IMR-90 (cell line): ENCODE data around the gene WNK1. TPM values are rescaled to one million over a fixed set of nuclear protein-coding genes. Genes with fewer than 3 reads are reported as not detected.

Source experiments
- ATAC-seq: fragments of 200-7000 bp; cut with Tn5 transposase; 2 replicates; pipeline ENCODE4 v1.9.1; 2020; ENCODE audit warnings: low read depth, mild to moderate bottlenecking, moderate library complexity
- BruUV-seq: library from RNA; stranded (reverse); fragments of 400-500 nt; replicated peaks from 2 replicates; lab custom pipeline; 2021; lab: Mats Ljungman, UMichigan
- CTCF ChIA-PET: fragments of 300-600 bp; formaldehyde crosslinking; extraction: SDS; loops from one replicate; lab custom pipeline; 2021; ENCODE audit warnings: antibody characterized with exemption; lab: Yijun Ruan, JAX
- POLR2A ChIA-PET: fragments of 300-600 bp; sonication (Branson Sonifier 250); formaldehyde crosslinking; loops from one replicate; lab custom pipeline; 2022; ENCODE audit warnings: antibody characterized with exemption; ENCODE audit not compliant: unreplicated experiment; lab: Charles Lee
- DNase-seq: peaks from one replicate; pipeline ENCODE4 v3.0.0; 2013
- H2AFZ ChIP-seq: replicated peaks from 2 replicates; pipeline ENCODE3; 2013; ENCODE audit warnings: low read length, mild to moderate bottlenecking; ENCODE audit not compliant: poor library complexity
- H2AK5ac ChIP-seq: 2 replicates; pipeline ENCODE4 v1.6.1; 2013; ENCODE audit warnings: low read depth, low read length, inconsistent platforms
- H2AK9ac ChIP-seq: replicated peaks from 2 replicates; pipeline ENCODE3; 2013; ENCODE audit warnings: mild to moderate bottlenecking, low read depth, low read length, moderate library complexity; ENCODE audit not compliant: poor library complexity
- H2BK120ac ChIP-seq: 2 replicates; pipeline ENCODE4 v1.6.1; 2013; ENCODE audit warnings: low read depth, low read length, inconsistent platforms
- H2BK15ac ChIP-seq: 3 replicates; pipeline ENCODE4 v1.6.1; 2013; ENCODE audit warnings: low read depth, low read length, inconsistent platforms
- H2BK20ac ChIP-seq: 2 replicates; pipeline ENCODE4 v1.6.1; 2013; ENCODE audit warnings: low read depth, mild to moderate bottlenecking, inconsistent platforms, low read length, moderate library complexity
- H2BK5ac ChIP-seq: 2 replicates; pipeline ENCODE4 v1.6.1; 2013; ENCODE audit warnings: mild to moderate bottlenecking, low read depth, low read length, inconsistent platforms; ENCODE audit not compliant: poor library complexity, severe bottlenecking
- H3K14ac ChIP-seq: replicated peaks from 2 replicates; pipeline ENCODE4 v1.6.1; 2013; ENCODE audit warnings: low read depth, low read length, inconsistent platforms
- H3K18ac ChIP-seq: 2 replicates; pipeline ENCODE4 v1.6.1; 2013; ENCODE audit warnings: low read depth, low read length, control low read depth
- H3K23ac ChIP-seq: 2 replicates; pipeline ENCODE4 v1.6.1; 2013; ENCODE audit warnings: low read depth, low read length, inconsistent platforms
- H3K27ac ChIP-seq: 2 replicates; pipeline ENCODE4 v1.5.1; 2013; ENCODE audit warnings: mild to moderate bottlenecking, control low read depth, low read length; ENCODE audit not compliant: insufficient read depth
- H3K27me3 ChIP-seq: 2 replicates; pipeline ENCODE4 v1.6.1; 2013; ENCODE audit warnings: low read length; ENCODE audit not compliant: control insufficient read depth, insufficient read depth
- H3K36me3 ChIP-seq: 2 replicates; pipeline ENCODE4 v1.6.1; 2013; ENCODE audit warnings: low read length, mixed read lengths; ENCODE audit not compliant: control insufficient read depth, insufficient read depth
- H3K4ac ChIP-seq: 2 replicates; pipeline ENCODE4 v1.6.1; 2013; ENCODE audit warnings: low read depth, low read length, inconsistent platforms
- H3K4me1 ChIP-seq: 2 replicates; pipeline ENCODE4 v1.6.1; 2013; ENCODE audit warnings: low read length, mixed read lengths; ENCODE audit not compliant: control insufficient read depth, insufficient read depth
- H3K4me2 ChIP-seq: 2 replicates; pipeline ENCODE4 v1.6.1; 2013; ENCODE audit warnings: low read depth, mild to moderate bottlenecking, control low read depth, low read length, moderate library complexity
- H3K4me3 ChIP-seq: 2 replicates; pipeline ENCODE4 v1.5.1; 2013; ENCODE audit warnings: low read depth, mild to moderate bottlenecking, control low read depth, low read length, moderate library complexity; ENCODE audit not compliant: insufficient read depth
- H3K56ac ChIP-seq: 2 replicates; pipeline ENCODE4 v1.6.1; 2013; ENCODE audit warnings: low read length, inconsistent platforms; ENCODE audit not compliant: insufficient read depth; ENCODE audit errors: extremely low read depth
- H3K79me1 ChIP-seq, 2 experiments: 2 replicates each; pipeline ENCODE4 v1.6.1; 2013; ENCODE audit warnings: low read length in 2 of 2, inconsistent platforms in 1 of 2, low read depth in 1 of 2
- H3K9ac ChIP-seq: 2 replicates; pipeline ENCODE4 v1.6.1; 2013; ENCODE audit warnings: low read depth, low read length, control low read depth
- H3K9me1 ChIP-seq: 2 replicates; pipeline ENCODE4 v1.6.1; 2013; ENCODE audit warnings: low read length, inconsistent platforms; ENCODE audit not compliant: insufficient read depth
- H3K9me3 ChIP-seq: 2 replicates; pipeline ENCODE4 v1.6.1; 2013; ENCODE audit warnings: low read length; ENCODE audit not compliant: control insufficient read depth, insufficient read depth
- H4K20me1 ChIP-seq: 2 replicates; pipeline ENCODE4 v1.6.1; 2013; ENCODE audit warnings: low read length, inconsistent platforms; ENCODE audit not compliant: insufficient read depth
- H4K5ac ChIP-seq: 2 replicates; pipeline ENCODE4 v1.6.1; 2013; ENCODE audit warnings: mild to moderate bottlenecking, low read depth, low read length, control low read depth
- H4K8ac ChIP-seq, 2 experiments: 2 replicates each; pipeline ENCODE4 v1.6.1; 2013; ENCODE audit warnings: low read depth in 2 of 2, low read length in 2 of 2, control low read depth in 1 of 2, inconsistent platforms in 1 of 2
- H4K91ac ChIP-seq: 2 replicates; pipeline ENCODE4 v1.6.1; 2013; ENCODE audit warnings: low read depth, low read length, inconsistent platforms; ENCODE audit not compliant: insufficient read depth
- BHLHE40 ChIP-seq: fragments of 150-350 bp; IDR thresholded peaks from 2 replicates; pipeline ENCODE4 v1.6.1; 2016; ENCODE audit warnings: mild to moderate bottlenecking, low read depth, low read length
- CEBPB ChIP-seq: IDR thresholded peaks from 2 replicates; pipeline ENCODE4 v1.6.1; 2012; ENCODE audit warnings: low read depth, low read length, improper control_type of control experiment
- CHD1 ChIP-seq: IDR thresholded peaks from 2 replicates; pipeline ENCODE4 v1.6.1; 2012; ENCODE audit warnings: low read depth, low read length, improper control_type of control experiment
- CTCF ChIP-seq: conservative IDR thresholded peaks from 2 replicates; pipeline ENCODE4 v1.5.1; 2012; ENCODE audit warnings: mild to moderate bottlenecking, low read depth, low read length, improper control_type of control experiment
- ELK1 ChIP-seq: fragments of 150-350 bp; IDR thresholded peaks from 2 replicates; pipeline ENCODE4 v1.6.1; 2016; ENCODE audit warnings: low read depth, mild to moderate bottlenecking, low read length, moderate library complexity, borderline replicate concordance
- FOS ChIP-seq: fragments of 150-350 bp; IDR thresholded peaks from 2 replicates; pipeline ENCODE4 v1.6.1; 2016; ENCODE audit warnings: low read depth, low read length
- MAFK ChIP-seq: IDR thresholded peaks from 2 replicates; pipeline ENCODE4 v1.6.1; 2012; ENCODE audit warnings: low read depth, low read length, improper control_type of control experiment
- MAZ ChIP-seq: IDR thresholded peaks from 2 replicates; pipeline ENCODE4 v1.6.1; 2012; ENCODE audit warnings: low read depth, mild to moderate bottlenecking, low read length, improper control_type of control experiment, moderate library complexity, borderline replicate concordance
- MXI1 ChIP-seq: IDR thresholded peaks from 2 replicates; pipeline ENCODE4 v1.6.1; 2012; ENCODE audit warnings: low read depth, mild to moderate bottlenecking, low read length, moderate library complexity, borderline replicate concordance
- NFE2L2 ChIP-seq: fragments of 150-350 bp; IDR thresholded peaks from 2 replicates; pipeline ENCODE4 v1.6.1; 2016; ENCODE audit warnings: low read depth, mild to moderate bottlenecking, low read length
- POLR2A ChIP-seq: IDR thresholded peaks from 2 replicates; pipeline ENCODE4 v1.6.1; 2012; ENCODE audit warnings: mild to moderate bottlenecking, low read depth, low read length
- RAD21 ChIP-seq: IDR thresholded peaks from 2 replicates; pipeline ENCODE4 v1.6.1; 2012; ENCODE audit warnings: low read length, improper control_type of control experiment
- RCOR1 ChIP-seq: IDR thresholded peaks from 2 replicates; pipeline ENCODE4 v1.6.1; 2012; ENCODE audit warnings: mild to moderate bottlenecking, low read length, improper control_type of control experiment; ENCODE audit not compliant: insufficient replicate concordance
- SMC3 ChIP-seq: fragments of 150-350 bp; IDR thresholded peaks from 2 replicates; pipeline ENCODE4 v1.6.1; 2016; ENCODE audit warnings: low read depth, mild to moderate bottlenecking, antibody characterized with exemption, low read length, moderate library complexity
- USF2 ChIP-seq: fragments of 150-350 bp; IDR thresholded peaks from 2 replicates; pipeline ENCODE4 v1.6.1; 2017; ENCODE audit warnings: mild to moderate bottlenecking, antibody characterized with exemption, low read length, low read depth
- WGBS, 2 experiments: methylation state at CpG; one replicate each; pipeline versions ENCODE4 v1.1.5 to v1.1.7; 2013; ENCODE audit warnings: missing lambda C conversion rate in 2 of 2; ENCODE audit not compliant: insufficient read length in 1 of 2; ENCODE audit errors: extremely low coverage in 2 of 2; 5-methylcytosine and 5-hydroxymethylcytosine counted together
- dilution Hi-C: fragments of 300-500 bp; cut with HindIII; formaldehyde crosslinking; loops from one replicate; pipeline ENCODE4 v1.14.3; 2018; ENCODE audit warnings: low sequenced_read_pairs; ENCODE audit not compliant: unreplicated experiment
- in situ Hi-C: fragments of 300-500 bp; cut with MboI; formaldehyde crosslinking; loops from 3 replicates; pipeline ENCODE4 v1.14.3; 2019; ENCODE audit warnings: low sequenced_read_pairs, inconsistent platforms, mixed read lengths
- intact Hi-C: fragments of 100-400 bp; cut with micrococcal nuclease; formaldehyde crosslinking; loops from 2 replicates; pipeline ENCODE4 v1.10.0; 2022
- polyA plus RNA-seq, 3 experiments: library from polyadenylated mRNA; depleted of rRNA; stranded (reverse); fragments of >200 nt; gene quantifications; 2 replicates each; pipeline ENCODE4 v1.2.3, GENCODE V29; 2012; ENCODE audit warnings: low replicate concordance in 1 of 3
- total RNA-seq: library from RNA; depleted of rRNA; stranded (reverse); fragments of >200 nt; gene quantifications from 2 replicates; pipeline ENCODE4 v1.2.3, GENCODE V29; 2012

The WNK1 gene
- total and polyA plus RNA-seq, 2 of the 4 experiments (the other 2 are of a cell fraction) = 36.9 to 42.8 TPM

- no peak overlapping the region for H4K5ac ChIP-seq
- BruUV-seq = no TSS peak
- H3K56ac ChIP-seq = no peak overlapping the region
- no peak overlapping the region for H3K4me3 ChIP-seq
- intact Hi-C loops (no loop called here), in situ Hi-C loops (no loop called here), dilution Hi-C loops (no loop called here)
- ChIA-PET POLR2A (no interaction called here), CTCF (no interaction called here)
- H2BK15ac ChIP-seq = no peak overlapping the region
- no peaks in the 10 kb centered on the region for H3K9me3 ChIP-seq
- H3K23ac ChIP-seq = no peak overlapping the region
- H2BK5ac ChIP-seq = no peak overlapping the region
- 100% methylated on average over 3 of the region's 4 CpGs; no CpG with 5 or more reads in 1 of the 2 experiments for WGBS, 2 experiments
- H2AK9ac ChIP-seq = no peak overlapping the region
- no peak overlapping the region for H2AK5ac ChIP-seq
- no peak overlapping the region for H3K4ac ChIP-seq
- no peaks in the 10 kb centered on the region for H3K4me1 ChIP-seq
- H2BK20ac ChIP-seq = no peak overlapping the region
- H2BK120ac ChIP-seq = no peak overlapping the region
- H2AFZ ChIP-seq = no peak overlapping the region
- no peak overlapping the region for H3K14ac ChIP-seq
- no peak for TF ChIP-seq SMC3
- no peak for TF ChIP-seq MXI1
- TF ChIP-seq MAZ = no peak
- TF ChIP-seq CTCF = no peak
- no peak for TF ChIP-seq ELK1
- TF ChIP-seq BHLHE40 = no peak
- TF ChIP-seq RAD21 = no peak
- TF ChIP-seq POLR2A = no peak
- no peak for TF ChIP-seq MAFK
- no peak for TF ChIP-seq RCOR1
- TF ChIP-seq USF2 = no peak
- TF ChIP-seq NFE2L2 = no peak
- TF ChIP-seq FOS = no peak
- TF ChIP-seq CEBPB = no peak
- TF ChIP-seq CHD1 = no peak
- H4K20me1 ChIP-seq = peaks cover 4% of the 10 kb centered on the region; the same call in 1 of the 2 replicates
- no peak overlapping the region for H4K8ac ChIP-seq
- H3K79me1 ChIP-seq = peaks cover 18 to 26% of the 10 kb centered on the region in 2 experiments
- H3K36me3 ChIP-seq = peaks cover 13% of the 10 kb centered on the region
- H3K27ac ChIP-seq = no peak overlapping the region
- ATAC-seq = no peak
- no peaks in the 10 kb centered on the region for H3K9me1 ChIP-seq
- no peak overlapping the region for H4K91ac ChIP-seq
- H3K27me3 ChIP-seq = no peaks in the 10 kb centered on the region
- H3K4me2 ChIP-seq = no peak overlapping the region
- H3K18ac ChIP-seq = no peak overlapping the region
- no peak for DNase-seq
- H3K9ac ChIP-seq = no peak overlapping the region
These were observed 77.9 kb downstream of the WNK1 start for GRCh38 chr12:830111-830867.
